WTC11 (cell line): ENCODE measurements around the gene UNC119. TPM values are rescaled to one million over a fixed set of nuclear protein-coding genes. Genes with fewer than 3 reads are reported as not detected.

Source experiments
- ATAC-seq: fragments of 200-7000 bp; cut with Tn5 transposase; 2 replicates; pipeline ENCODE4 v1.10.0; 2021; ENCODE audit warnings: mild to moderate bottlenecking, moderate library complexity
- CTCF ChIA-PET: fragments of 300-600 bp; sonication (Branson Sonifier 250); formaldehyde crosslinking; loops from one replicate; lab custom pipeline; 2021; ENCODE audit warnings: antibody characterized with exemption; lab: Charles Lee
- POLR2A ChIA-PET: fragments of 350-600 bp; sonication (Branson Sonifier 250); formaldehyde crosslinking; loops from one replicate; lab custom pipeline; 2021; ENCODE audit warnings: antibody characterized with exemption; lab: Charles Lee
- DNase-seq: peaks from one replicate; pipeline ENCODE4 v3.0.0; 2021; ENCODE audit warnings: low spot score
- H3K27ac Mint-ChIP-seq: 2 replicates; pipeline ENCODE4 v1.8.0; 2021; ENCODE audit warnings: mixed read lengths
- H3K27me3 Mint-ChIP-seq: 2 replicates; pipeline ENCODE4 v1.8.0; 2021; ENCODE audit warnings: low read depth, mild to moderate bottlenecking, moderate library complexity, mixed read lengths
- H3K36me3 Mint-ChIP-seq: 2 replicates; pipeline ENCODE4 v1.8.0; 2021; ENCODE audit warnings: mixed read lengths
- H3K4me1 Mint-ChIP-seq: 2 replicates; pipeline ENCODE4 v1.8.0; 2022; ENCODE audit warnings: mixed read lengths
- H3K4me3 Mint-ChIP-seq: 2 replicates; pipeline ENCODE4 v1.8.0; 2021; ENCODE audit warnings: mild to moderate bottlenecking, moderate library complexity, mixed read lengths
- H3K9me3 Mint-ChIP-seq: 2 replicates; pipeline ENCODE4 v1.8.0; 2021; ENCODE audit warnings: mixed read lengths
- ATF1 ChIP-seq: sonication (generic); formaldehyde crosslinking; IDR thresholded peaks from 2 replicates; pipeline ENCODE4 v1.8.1; 2023; ENCODE audit warnings: mild to moderate bottlenecking, moderate library complexity, missing genetic modification reagents
- ELF4 ChIP-seq: sonication (generic); formaldehyde crosslinking; IDR thresholded peaks from 2 replicates; pipeline ENCODE4 v1.8.1; 2022; ENCODE audit warnings: low read depth, mild to moderate bottlenecking, moderate library complexity, missing genetic modification reagents
- FOXK1 ChIP-seq: sonication (generic); formaldehyde crosslinking; IDR thresholded peaks from 2 replicates; pipeline ENCODE4 v1.8.0; 2022; ENCODE audit warnings: mild to moderate bottlenecking, moderate library complexity, missing genetic modification reagents
- GABPB1 ChIP-seq: sonication (generic); formaldehyde crosslinking; IDR thresholded peaks from 2 replicates; pipeline ENCODE4 v1.8.1; 2023; ENCODE audit warnings: mild to moderate bottlenecking, missing genetic modification reagents
- GRHL2 ChIP-seq: fragments of 250-450 bp; sonication (Bioruptor Pico); IDR thresholded peaks from 2 replicates; pipeline ENCODE4 v1.8.0; 2022; ENCODE audit warnings: mild to moderate bottlenecking, moderate library complexity; ENCODE audit not compliant: insufficient replicate concordance, severe bottlenecking
- NFATC4 ChIP-seq: fragments of 250-450 bp; sonication (Bioruptor Pico); IDR thresholded peaks from 2 replicates; pipeline ENCODE4 v1.9.0; 2021; ENCODE audit warnings: mild to moderate bottlenecking
- NFYB ChIP-seq: sonication (generic); formaldehyde crosslinking; conservative IDR thresholded peaks from 2 replicates; pipeline ENCODE4 v1.8.0; 2022; ENCODE audit warnings: low read depth, missing genetic modification reagents
- NR1H2 ChIP-seq: sonication (generic); formaldehyde crosslinking; IDR thresholded peaks from 2 replicates; pipeline ENCODE4 v1.9.0; 2021; ENCODE audit warnings: mild to moderate bottlenecking, moderate library complexity, missing genetic modification reagents
- RORB ChIP-seq: fragments of 250-450 bp; sonication (Bioruptor Pico); IDR thresholded peaks from 2 replicates; pipeline ENCODE4 v1.9.0; 2021; ENCODE audit warnings: mild to moderate bottlenecking
- ZBTB21 ChIP-seq: sonication (generic); formaldehyde crosslinking; IDR thresholded peaks from 2 replicates; pipeline ENCODE4 v1.8.1; 2023; ENCODE audit warnings: mild to moderate bottlenecking, missing genetic modification reagents, borderline replicate concordance
- ZNF396 ChIP-seq: fragments of 250-450 bp; sonication (Bioruptor Pico); IDR thresholded peaks from 2 replicates; pipeline ENCODE4 v1.8.0; 2021; ENCODE audit warnings: mild to moderate bottlenecking, moderate library complexity, borderline replicate concordance
- ZNF671 ChIP-seq: fragments of 250-450 bp; sonication (Bioruptor Pico); IDR thresholded peaks from 2 replicates; pipeline ENCODE4 v1.8.0; 2021; ENCODE audit warnings: mild to moderate bottlenecking
- total RNA-seq: library from RNA; stranded (reverse); gene quantifications from 3 replicates; pipeline ENCODE4 v1.2.3, GENCODE V29; 2021
- TF ChIP-seq, protein P1 (sequence below): sonication (generic); formaldehyde crosslinking; IDR thresholded peaks from 2 replicates; pipeline ENCODE4 v1.8.0; 2023; ENCODE audit warnings: missing genetic modification reagents
- TF ChIP-seq, protein P2 (sequence below): sonication (generic); formaldehyde crosslinking; conservative IDR thresholded peaks from 2 replicates; pipeline ENCODE4 v1.8.1; 2022; ENCODE audit warnings: mild to moderate bottlenecking, missing genetic modification reagents
- TF ChIP-seq, protein P3 (sequence below): sonication (generic); formaldehyde crosslinking; IDR thresholded peaks from 2 replicates; pipeline ENCODE4 v1.8.0; 2022; ENCODE audit warnings: mild to moderate bottlenecking, missing genetic modification reagents
- TF ChIP-seq, protein P4 (sequence below): sonication (generic); formaldehyde crosslinking; IDR thresholded peaks from 2 replicates; pipeline ENCODE4 v1.8.1; 2023; ENCODE audit warnings: mild to moderate bottlenecking, missing genetic modification reagents
- TF ChIP-seq, protein P5 (sequence below): fragments of 250-450 bp; sonication (Bioruptor Pico); IDR thresholded peaks from 2 replicates; pipeline ENCODE4 v2.1.2; 2022; ENCODE audit warnings: mild to moderate bottlenecking, moderate library complexity
- TF ChIP-seq, protein P6 (sequence below): sonication (generic); formaldehyde crosslinking; IDR thresholded peaks from 2 replicates; pipeline ENCODE4 v1.8.0; 2023; ENCODE audit warnings: missing genetic modification reagents, mild to moderate bottlenecking, borderline replicate concordance
- TF ChIP-seq, protein P7 (sequence below): sonication (generic); formaldehyde crosslinking; IDR thresholded peaks from 2 replicates; pipeline ENCODE4 v1.8.1; 2022; ENCODE audit warnings: low read depth, mild to moderate bottlenecking, moderate library complexity, missing genetic modification reagents, borderline replicate concordance
- TF ChIP-seq, protein P8 (sequence below): fragments of 250-450 bp; sonication (Bioruptor Pico); conservative IDR thresholded peaks from 2 replicates; pipeline ENCODE4 v1.9.0; 2021; ENCODE audit warnings: mild to moderate bottlenecking

The UNC119 gene
- total RNA-seq, 1 experiment from 2014 or later = 59.6 TPM

DNA sequence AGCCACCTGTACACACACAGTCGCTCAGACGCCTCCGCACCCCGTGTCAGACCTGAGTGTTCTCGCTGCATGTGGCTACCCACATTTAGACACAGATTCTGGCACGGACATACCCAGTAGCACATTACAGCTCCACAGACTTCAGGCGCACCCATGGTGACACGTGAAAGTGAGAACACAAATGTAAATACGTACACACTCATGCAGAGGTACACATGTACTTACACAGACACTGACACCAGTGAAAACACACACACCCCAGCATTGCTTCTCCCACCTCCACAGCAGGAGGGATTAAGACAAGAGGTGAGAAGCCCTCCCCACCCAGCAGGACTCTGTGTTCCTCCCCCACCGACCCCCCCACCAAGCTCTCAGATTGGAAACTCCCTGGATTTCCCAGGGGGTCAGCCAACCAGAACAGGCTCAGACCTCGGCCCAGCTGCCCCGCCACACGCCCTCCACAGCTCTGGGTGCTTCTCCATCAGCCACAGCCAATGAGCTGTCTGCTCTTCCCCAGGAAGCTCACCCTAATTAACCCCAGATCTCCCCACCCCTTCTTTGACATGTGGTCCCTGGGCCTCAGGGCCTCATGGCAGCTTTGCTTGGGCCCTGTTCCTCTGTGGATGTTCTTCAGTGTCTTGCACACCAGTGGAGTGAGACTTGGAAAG, 51.6 kb downstream of the UNC119 start (continued):
- TF ChIP-seq RORB (no peak), ZNF396 (CRISPR knock-in tag) (no peak)
- TF ChIP-seq, protein P1, sequence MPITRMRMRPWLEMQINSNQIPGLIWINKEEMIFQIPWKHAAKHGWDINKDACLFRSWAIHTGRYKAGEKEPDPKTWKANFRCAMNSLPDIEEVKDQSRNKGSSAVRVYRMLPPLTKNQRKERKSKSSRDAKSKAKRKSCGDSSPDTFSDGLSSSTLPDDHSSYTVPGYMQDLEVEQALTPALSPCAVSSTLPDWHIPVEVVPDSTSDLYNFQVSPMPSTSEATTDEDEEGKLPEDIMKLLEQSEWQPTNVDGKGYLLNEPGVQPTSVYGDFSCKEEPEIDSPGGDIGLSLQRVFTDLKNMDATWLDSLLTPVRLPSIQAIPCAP (CRISPR knock-in tag) = no peak
- TF ChIP-seq, protein P2, sequence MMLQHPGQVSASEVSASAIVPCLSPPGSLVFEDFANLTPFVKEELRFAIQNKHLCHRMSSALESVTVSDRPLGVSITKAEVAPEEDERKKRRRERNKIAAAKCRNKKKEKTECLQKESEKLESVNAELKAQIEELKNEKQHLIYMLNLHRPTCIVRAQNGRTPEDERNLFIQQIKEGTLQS (CRISPR knock-in tag) = no peak
- TF ChIP-seq, protein P3, sequence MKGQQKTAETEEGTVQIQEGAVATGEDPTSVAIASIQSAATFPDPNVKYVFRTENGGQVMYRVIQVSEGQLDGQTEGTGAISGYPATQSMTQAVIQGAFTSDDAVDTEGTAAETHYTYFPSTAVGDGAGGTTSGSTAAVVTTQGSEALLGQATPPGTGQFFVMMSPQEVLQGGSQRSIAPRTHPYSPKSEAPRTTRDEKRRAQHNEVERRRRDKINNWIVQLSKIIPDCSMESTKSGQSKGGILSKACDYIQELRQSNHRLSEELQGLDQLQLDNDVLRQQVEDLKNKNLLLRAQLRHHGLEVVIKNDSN = no peak
- TF ChIP-seq, protein P4, sequence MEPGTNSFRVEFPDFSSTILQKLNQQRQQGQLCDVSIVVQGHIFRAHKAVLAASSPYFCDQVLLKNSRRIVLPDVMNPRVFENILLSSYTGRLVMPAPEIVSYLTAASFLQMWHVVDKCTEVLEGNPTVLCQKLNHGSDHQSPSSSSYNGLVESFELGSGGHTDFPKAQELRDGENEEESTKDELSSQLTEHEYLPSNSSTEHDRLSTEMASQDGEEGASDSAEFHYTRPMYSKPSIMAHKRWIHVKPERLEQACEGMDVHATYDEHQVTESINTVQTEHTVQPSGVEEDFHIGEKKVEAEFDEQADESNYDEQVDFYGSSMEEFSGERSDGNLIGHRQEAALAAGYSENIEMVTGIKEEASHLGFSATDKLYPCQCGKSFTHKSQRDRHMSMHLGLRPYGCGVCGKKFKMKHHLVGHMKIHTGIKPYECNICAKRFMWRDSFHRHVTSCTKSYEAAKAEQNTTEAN = no peak

DNA sequence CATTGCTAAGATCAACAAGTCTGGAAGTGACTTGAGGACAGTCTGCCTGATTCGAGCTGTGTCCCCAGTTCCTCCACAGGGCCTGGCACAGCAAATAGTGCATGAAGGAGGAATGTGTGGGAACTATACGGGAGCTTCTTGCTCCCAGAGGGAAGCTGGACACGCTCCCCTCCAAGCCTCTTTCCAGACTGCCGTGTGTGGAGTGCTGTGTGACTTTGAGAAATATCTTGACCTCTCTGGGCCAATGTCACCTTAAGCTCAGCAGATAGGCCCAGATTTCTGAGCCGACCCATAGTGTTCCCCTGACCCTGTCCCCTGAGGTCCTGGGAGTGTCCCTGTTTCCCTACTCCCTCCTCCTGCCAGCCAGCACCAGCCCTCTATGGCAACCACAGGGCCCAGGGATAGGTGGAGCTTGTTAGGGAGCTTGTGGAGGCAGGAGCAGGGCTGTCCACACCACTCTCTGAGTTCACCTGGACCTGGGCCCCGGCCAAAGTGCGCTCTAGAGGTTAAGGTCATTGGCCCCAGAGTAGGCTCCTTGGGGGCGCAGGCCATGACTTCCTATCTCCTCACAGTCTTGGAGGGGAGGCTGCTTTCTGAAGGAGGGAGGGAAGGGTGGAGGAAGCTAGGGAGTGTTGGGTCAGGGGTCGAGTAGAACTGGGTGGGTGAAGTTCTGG, 52.6 kb downstream of the UNC119 start:
- Mint-ChIP-seq H3K4me1 (peaks cover 29% of the 10 kb centered on the region), H3K36me3 (no peaks in the 10 kb centered on the region), H3K27me3 (no peaks in the 10 kb centered on the region), H3K27ac (no peak overlapping the region), H3K4me3 (no peak overlapping the region), H3K9me3 (no peaks in the 10 kb centered on the region)
- no peak for DNase-seq
- POLR2A ChIA-PET = interaction anchor here (0.5 kb wide), 1 partner anchor 110 kb away, joined by 3 read pairs; no protein-coding TSS in a partner anchor
- CTCF ChIA-PET = interaction anchor here (1.0 to 1.5 kb wide), 5 partner anchors 33 to 133 kb away, joined by 3 to 6 read pairs (median 3); partner anchors contain the start of gene ALDOC
- ATAC-seq = no peak
- TF ChIP-seq GABPB1 (CRISPR knock-in tag) = no peak
- TF ChIP-seq GRHL2 (CRISPR knock-in tag) = no peak
- TF ChIP-seq, protein P1 (CRISPR knock-in tag) = no peak
- no peak for TF ChIP-seq NFYB (CRISPR knock-in tag)
- TF ChIP-seq NR1H2 = no peak
- no peak for TF ChIP-seq ZBTB21 (CRISPR knock-in tag)
- TF ChIP-seq, protein P5, sequence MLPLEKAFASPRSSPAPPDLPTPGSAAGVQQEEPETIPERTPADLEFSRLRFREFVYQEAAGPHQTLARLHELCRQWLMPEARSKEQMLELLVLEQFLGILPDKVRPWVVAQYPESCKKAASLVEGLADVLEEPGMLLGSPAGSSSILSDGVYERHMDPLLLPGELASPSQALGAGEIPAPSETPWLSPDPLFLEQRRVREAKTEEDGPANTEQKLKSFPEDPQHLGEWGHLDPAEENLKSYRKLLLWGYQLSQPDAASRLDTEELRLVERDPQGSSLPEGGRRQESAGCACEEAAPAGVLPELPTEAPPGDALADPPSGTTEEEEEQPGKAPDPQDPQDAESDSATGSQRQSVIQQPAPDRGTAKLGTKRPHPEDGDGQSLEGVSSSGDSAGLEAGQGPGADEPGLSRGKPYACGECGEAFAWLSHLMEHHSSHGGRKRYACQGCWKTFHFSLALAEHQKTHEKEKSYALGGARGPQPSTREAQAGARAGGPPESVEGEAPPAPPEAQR (CRISPR knock-in tag) = no peak
- TF ChIP-seq ELF4 = no peak
- TF ChIP-seq, protein P6, sequence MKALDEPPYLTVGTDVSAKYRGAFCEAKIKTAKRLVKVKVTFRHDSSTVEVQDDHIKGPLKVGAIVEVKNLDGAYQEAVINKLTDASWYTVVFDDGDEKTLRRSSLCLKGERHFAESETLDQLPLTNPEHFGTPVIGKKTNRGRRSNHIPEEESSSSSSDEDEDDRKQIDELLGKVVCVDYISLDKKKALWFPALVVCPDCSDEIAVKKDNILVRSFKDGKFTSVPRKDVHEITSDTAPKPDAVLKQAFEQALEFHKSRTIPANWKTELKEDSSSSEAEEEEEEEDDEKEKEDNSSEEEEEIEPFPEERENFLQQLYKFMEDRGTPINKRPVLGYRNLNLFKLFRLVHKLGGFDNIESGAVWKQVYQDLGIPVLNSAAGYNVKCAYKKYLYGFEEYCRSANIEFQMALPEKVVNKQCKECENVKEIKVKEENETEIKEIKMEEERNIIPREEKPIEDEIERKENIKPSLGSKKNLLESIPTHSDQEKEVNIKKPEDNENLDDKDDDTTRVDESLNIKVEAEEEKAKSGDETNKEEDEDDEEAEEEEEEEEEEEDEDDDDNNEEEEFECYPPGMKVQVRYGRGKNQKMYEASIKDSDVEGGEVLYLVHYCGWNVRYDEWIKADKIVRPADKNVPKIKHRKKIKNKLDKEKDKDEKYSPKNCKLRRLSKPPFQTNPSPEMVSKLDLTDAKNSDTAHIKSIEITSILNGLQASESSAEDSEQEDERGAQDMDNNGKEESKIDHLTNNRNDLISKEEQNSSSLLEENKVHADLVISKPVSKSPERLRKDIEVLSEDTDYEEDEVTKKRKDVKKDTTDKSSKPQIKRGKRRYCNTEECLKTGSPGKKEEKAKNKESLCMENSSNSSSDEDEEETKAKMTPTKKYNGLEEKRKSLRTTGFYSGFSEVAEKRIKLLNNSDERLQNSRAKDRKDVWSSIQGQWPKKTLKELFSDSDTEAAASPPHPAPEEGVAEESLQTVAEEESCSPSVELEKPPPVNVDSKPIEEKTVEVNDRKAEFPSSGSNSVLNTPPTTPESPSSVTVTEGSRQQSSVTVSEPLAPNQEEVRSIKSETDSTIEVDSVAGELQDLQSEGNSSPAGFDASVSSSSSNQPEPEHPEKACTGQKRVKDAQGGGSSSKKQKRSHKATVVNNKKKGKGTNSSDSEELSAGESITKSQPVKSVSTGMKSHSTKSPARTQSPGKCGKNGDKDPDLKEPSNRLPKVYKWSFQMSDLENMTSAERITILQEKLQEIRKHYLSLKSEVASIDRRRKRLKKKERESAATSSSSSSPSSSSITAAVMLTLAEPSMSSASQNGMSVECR (CRISPR knock-in tag) = no peak
- no peak for TF ChIP-seq ZNF671 (CRISPR knock-in tag)
- TF ChIP-seq ATF1 (CRISPR knock-in tag) = no peak
- TF ChIP-seq, protein P7, sequence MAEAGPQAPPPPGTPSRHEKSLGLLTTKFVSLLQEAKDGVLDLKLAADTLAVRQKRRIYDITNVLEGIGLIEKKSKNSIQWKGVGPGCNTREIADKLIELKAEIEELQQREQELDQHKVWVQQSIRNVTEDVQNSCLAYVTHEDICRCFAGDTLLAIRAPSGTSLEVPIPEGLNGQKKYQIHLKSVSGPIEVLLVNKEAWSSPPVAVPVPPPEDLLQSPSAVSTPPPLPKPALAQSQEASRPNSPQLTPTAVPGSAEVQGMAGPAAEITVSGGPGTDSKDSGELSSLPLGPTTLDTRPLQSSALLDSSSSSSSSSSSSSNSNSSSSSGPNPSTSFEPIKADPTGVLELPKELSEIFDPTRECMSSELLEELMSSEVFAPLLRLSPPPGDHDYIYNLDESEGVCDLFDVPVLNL = no peak
- TF ChIP-seq NFATC4 (CRISPR knock-in tag) = no peak
- TF ChIP-seq FOXK1 (CRISPR knock-in tag) = no peak
- TF ChIP-seq, protein P8, sequence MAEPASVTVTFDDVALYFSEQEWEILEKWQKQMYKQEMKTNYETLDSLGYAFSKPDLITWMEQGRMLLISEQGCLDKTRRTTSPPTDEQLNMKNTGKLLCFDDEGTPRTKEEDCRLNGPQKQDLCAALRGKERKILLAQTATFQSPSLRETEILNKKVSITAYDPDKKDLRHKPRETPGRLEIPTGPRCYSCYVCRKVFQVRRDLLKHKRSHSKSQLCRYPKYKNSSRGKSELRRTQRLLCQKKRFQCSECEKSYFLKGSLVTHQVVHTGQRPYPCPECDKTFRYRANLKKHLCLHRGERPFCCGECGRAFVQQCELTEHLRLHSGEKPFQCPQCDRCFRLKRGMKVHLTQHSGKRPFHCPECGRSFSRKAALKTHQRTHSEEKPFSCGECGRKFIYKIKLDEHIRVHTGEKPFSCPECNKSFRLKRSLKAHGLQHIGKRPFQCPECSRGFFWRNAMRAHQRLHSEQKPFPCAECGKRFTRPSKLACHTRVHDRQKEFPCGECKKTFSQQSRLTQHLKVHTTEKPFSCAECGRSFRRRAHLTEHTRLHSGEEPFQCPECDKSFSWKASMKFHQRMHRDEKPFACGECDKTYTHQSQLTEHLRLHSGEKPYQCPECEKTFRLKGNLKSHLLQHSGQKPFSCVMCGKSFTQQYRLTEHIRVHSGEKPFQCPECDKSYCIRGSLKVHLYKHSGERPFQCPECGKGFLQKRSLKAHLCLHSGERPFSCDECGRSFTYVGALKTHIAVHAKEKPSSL (CRISPR knock-in tag) = no peak
